ENCODE data around the gene SIVA1. TPM values are rescaled to one million over a fixed set of nuclear protein-coding genes. Genes with fewer than 3 reads are reported as not detected.

SIVA1 gene
- total RNA-seq, 2 donors from 2014 or later = 72.9 TPM

DNA sequence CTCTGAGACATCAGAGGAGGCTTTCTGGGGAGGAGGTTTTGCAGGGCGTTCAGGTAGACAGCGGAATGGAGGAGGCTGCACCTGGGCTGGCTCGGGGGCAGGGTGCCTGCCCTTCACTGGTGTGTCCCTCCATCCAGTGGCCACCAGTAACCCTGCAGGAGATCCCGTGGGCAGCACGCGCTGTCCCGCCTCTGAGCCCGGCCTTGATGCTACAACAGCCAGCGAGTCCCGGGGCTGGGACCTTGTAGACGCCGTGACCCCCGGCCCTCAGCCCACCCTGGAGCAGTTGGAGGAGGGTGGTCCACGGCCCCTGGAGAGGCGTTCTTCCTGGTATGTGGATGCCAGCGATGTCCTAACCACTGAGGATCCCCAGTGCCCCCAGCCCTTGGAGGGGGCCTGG lies 38.9 kb upstream of the SIVA1 start:
- DNase-seq (no peak), ATAC-seq (replicated peaks in 1 of 2) (no peak)
- Mint-ChIP-seq H3K4me1 (ENCODE audit: low read depth) (no peaks in the 10 kb centered on the region), H3K27me3 (ENCODE audit: low read depth) (no peaks in the 10 kb centered on the region), H3K36me3 (ENCODE audit: insufficient read depth in 2 of 2) (peaks cover 0 to 1% of the 10 kb centered on the region in 2 donors), H3K9me3 (no peaks in the 10 kb centered on the region), H3K4me3 (no peak overlapping the region), H3K27ac (no peak overlapping the region)

DNA sequence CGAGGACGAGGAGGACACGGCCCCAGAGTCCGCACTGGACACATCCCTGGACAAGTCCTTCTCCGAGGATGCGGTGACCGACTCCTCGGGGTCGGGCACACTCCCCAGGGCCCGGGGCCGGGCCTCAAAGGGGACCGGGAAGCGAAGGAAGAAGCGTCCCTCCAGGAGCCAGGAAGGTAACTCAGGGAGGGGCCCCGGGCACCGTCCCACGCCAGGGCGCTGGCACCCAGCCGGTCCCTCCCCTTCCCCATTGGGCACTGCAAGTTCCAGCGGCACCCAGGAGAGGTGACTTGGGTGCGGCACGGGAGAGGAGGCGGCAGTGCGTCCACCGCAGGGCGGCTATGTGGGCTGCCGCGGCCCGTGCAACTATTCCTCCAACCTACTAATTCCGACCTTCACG lies 38.3 kb upstream of the SIVA1 start:
- no peak for DNase-seq
- Mint-ChIP-seq H3K9me3 (no peaks in the 10 kb centered on the region), H3K4me1 (ENCODE audit: low read depth) (no peaks in the 10 kb centered on the region), H3K36me3 (ENCODE audit: insufficient read depth in 2 of 2) (peaks cover 0 to 1% of the 10 kb centered on the region in 2 donors), H3K27me3 (ENCODE audit: low read depth) (no peaks in the 10 kb centered on the region), H3K4me3 (no peak overlapping the region), H3K27ac (no peak overlapping the region)
- ATAC-seq (replicated peaks in 1 of 2) = no peak

DNA sequence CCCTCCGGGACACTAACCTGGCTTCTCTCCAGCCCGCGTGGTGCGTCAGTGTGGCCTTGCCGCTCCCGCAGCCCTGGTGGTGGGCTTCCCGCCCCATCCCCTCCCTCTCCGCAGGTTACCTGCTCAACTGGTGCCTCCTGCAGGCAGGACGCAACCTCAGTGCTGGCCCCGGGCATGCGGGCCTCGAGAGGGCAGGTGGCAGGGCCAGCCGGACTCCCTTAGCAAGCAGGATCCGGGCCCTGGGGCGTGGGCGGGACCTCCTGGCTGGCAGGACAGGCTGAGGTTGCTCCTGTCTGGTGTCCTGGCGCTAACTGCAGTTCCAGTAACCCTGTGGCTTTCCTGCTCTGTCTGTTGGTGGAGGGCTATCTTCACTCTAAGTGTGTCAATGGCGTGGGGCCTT lies 37.5 kb upstream of the SIVA1 start:
- ATAC-seq (replicated peaks in 1 of 2) (no peak), DNase-seq (no peak)
- Mint-ChIP-seq H3K4me3 (no peak overlapping the region), H3K27me3 (ENCODE audit: low read depth) (no peaks in the 10 kb centered on the region), H3K36me3 (ENCODE audit: insufficient read depth in 2 of 2) (peaks cover 0 to 1% of the 10 kb centered on the region in 2 donors), H3K4me1 (ENCODE audit: low read depth) (no peaks in the 10 kb centered on the region), H3K9me3 (no peaks in the 10 kb centered on the region), H3K27ac (no peak overlapping the region)

DNA sequence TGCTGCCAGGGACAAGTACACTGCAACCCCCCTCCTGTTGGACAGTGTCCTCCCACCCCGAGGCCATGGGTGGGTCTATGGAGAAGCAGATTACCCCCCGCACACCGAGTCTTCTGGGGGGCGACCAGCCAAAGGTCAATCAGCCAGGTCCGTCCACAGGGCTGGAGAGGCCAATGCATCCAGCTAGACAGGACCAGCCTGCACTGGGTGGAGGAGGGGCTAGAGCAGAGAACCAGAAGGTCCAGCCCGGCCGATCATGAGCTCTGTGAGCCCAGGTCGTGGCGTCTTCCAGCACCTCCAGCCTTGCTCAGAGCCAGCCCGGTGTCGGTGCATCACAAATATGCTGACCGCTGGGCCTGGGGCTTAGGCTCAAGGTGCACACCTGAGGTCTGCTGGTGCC lies 37.1 kb upstream of the SIVA1 start:
- Mint-ChIP-seq H3K4me3 (no peak overlapping the region), H3K4me1 (ENCODE audit: low read depth) (no peaks in the 10 kb centered on the region), H3K27ac (no peak overlapping the region)

DNA sequence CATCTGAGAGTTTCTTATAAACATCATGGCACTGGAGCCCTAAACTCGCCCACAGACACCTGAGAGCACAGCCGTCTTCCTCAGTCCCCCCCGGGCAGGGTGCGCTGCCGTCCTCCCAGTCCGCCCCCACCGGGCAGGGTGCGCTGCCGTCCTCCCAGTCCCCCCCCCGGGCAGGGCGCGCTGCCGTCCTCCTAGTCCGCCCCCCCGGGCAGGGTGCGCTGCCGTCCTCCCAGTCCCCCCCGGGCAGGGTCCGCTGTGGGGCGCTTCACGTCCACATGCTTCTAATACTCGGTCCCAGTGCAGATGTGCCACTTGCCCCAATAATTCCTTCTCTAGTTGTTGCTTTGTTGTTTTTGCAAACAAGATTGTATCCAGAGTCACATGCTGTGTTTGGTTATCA lies 35.8 kb upstream of the SIVA1 start:
- no peak for ATAC-seq (replicated peaks in 1 of 2)

More for the DNA sequence above, 37.1 kb upstream of the SIVA1 start:
- no peaks in the 10 kb centered on the region for H3K9me3 Mint-ChIP-seq
- ATAC-seq (replicated peaks in 1 of 2) = no peak
- peaks cover 0 to 1% of the 10 kb centered on the region in 2 donors for H3K36me3 Mint-ChIP-seq (ENCODE audit: insufficient read depth in 2 of 2)
- H3K27me3 Mint-ChIP-seq (ENCODE audit: low read depth) = no peaks in the 10 kb centered on the region
- no peak for DNase-seq

DNA sequence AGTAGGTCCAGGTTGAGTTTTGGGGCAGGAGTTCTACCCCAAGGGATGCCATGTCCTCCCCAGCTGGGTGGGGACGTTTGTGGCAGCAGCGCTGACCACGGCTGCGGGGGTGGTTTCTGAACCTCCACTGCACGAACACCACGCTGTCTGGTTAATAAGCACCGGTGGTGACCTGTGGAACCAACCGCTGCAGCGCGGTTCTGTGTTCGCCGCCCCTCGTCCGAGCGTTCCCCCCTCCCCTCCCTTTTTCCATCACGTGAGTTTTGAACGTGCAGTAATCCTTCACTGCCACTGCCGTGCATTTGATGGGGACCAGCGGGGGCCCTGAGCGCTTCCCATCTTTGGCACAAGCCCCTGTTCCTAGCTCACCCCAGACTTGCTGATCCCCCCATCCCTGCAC lies 35.3 kb upstream of the SIVA1 start:
- ATAC-seq (replicated peaks in 1 of 2) (no peak), DNase-seq (no peak)
- H3K4me1 Mint-ChIP-seq (ENCODE audit: low read depth) = no peaks in the 10 kb centered on the region
- H3K36me3 Mint-ChIP-seq (ENCODE audit: insufficient read depth in 2 of 2) = peaks cover 0 to 1% of the 10 kb centered on the region in 2 donors
- H3K27ac Mint-ChIP-seq = no peak overlapping the region
- no peaks in the 10 kb centered on the region for H3K9me3 Mint-ChIP-seq
- no peaks in the 10 kb centered on the region for H3K27me3 Mint-ChIP-seq (ENCODE audit: low read depth)
- no peak overlapping the region for H3K4me3 Mint-ChIP-seq

More for the DNA sequence above, 35.8 kb upstream of the SIVA1 start:
- no peak for DNase-seq
- H3K4me3 Mint-ChIP-seq = no peak overlapping the region
- peaks cover 0 to 1% of the 10 kb centered on the region in 2 donors for H3K36me3 Mint-ChIP-seq (ENCODE audit: insufficient read depth in 2 of 2)
- H3K27me3 Mint-ChIP-seq (ENCODE audit: low read depth) = no peaks in the 10 kb centered on the region
- H3K27ac Mint-ChIP-seq = no peak overlapping the region
- no peaks in the 10 kb centered on the region for H3K9me3 Mint-ChIP-seq
- no peaks in the 10 kb centered on the region for H3K4me1 Mint-ChIP-seq (ENCODE audit: low read depth)

DNA sequence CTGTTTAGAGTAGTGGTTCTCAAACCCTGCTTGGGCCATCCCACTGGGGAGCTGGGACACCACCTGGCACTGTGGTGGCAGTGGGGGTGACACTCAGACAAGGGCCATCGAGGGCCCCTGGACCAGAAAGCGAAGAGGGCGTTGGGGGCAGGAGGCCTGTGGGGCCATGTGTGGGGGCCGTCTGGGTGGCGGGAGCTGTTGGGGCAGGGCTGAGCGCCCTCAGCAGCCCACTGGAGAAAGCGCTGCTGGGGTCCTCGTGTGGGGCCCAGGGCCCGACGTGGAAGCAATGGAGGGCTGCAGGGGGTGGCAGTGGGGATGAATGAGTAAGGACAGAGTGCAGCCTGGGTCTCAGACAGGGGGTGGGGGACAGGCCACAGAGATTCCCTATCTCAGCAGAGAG lies 34.8 kb upstream of the SIVA1 start:
- Mint-ChIP-seq H3K27me3 (ENCODE audit: low read depth) (no peaks in the 10 kb centered on the region), H3K27ac (no peak overlapping the region), H3K4me1 (ENCODE audit: low read depth) (no peaks in the 10 kb centered on the region), H3K36me3 (ENCODE audit: insufficient read depth in 2 of 2) (peaks cover 0 to 1% of the 10 kb centered on the region in 2 donors), H3K9me3 (no peaks in the 10 kb centered on the region), H3K4me3 (no peak overlapping the region)
- DNase-seq (no peak), ATAC-seq (replicated peaks in 1 of 2) (no peak)

DNA sequence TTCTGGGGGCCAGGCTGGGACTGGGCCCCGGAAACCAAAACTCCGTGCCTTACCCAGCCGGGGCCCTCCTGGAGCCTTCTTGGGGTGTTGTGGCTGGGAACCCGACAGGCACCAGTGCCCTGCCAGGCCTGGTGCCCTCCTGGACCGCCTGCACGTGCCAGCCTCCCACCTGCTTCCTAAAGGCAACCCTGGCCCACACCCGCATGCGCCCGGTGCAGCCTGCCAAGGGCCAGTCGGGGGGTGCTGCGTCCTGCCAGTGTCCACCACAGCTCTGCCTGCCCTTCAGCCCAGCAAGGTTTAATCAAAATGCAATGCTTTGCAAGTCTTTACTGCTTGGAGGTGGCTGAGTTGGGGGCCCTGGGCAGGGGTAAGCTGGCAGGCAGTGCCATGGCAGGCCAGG lies 34.1 kb upstream of the SIVA1 start:
- no peak overlapping the region for H3K4me3 Mint-ChIP-seq
- no peak for DNase-seq
- no peaks in the 10 kb centered on the region for H3K4me1 Mint-ChIP-seq (ENCODE audit: low read depth)
- H3K36me3 Mint-ChIP-seq (ENCODE audit: insufficient read depth in 2 of 2) = peaks cover 0 to 1% of the 10 kb centered on the region in 2 donors
- no peaks in the 10 kb centered on the region for H3K27me3 Mint-ChIP-seq (ENCODE audit: low read depth)
- H3K9me3 Mint-ChIP-seq = no peaks in the 10 kb centered on the region
- no peak for ATAC-seq (replicated peaks in 1 of 2)
- H3K27ac Mint-ChIP-seq = no peak overlapping the region

DNA sequence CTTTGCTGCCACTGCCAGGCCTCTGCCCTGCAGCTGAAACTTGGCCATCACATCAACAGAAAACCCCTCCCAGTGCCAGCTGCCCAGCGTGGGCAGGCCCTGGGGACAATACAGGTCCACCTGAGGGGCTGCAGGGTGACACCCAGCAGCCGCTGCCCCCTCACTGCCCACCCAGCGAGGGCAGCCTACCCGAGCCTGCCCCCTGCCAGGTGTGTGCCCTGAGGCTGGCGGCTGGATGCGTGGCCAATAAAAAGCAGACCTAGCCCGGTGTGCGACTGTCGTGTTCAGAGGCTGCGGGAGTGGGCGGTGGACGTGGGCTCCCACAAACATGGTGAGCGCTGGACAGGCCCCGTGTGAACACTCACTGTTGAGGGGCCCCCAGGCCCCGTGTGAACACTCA lies 33.6 kb upstream of the SIVA1 start:
- no peak for ATAC-seq (replicated peaks in 1 of 2)
- H3K4me1 Mint-ChIP-seq (ENCODE audit: low read depth) = no peaks in the 10 kb centered on the region
- H3K9me3 Mint-ChIP-seq = no peaks in the 10 kb centered on the region
- no peak overlapping the region for H3K27ac Mint-ChIP-seq
- DNase-seq = no peak
- H3K27me3 Mint-ChIP-seq (ENCODE audit: low read depth) = no peaks in the 10 kb centered on the region
- H3K4me3 Mint-ChIP-seq = no peak overlapping the region
- H3K36me3 Mint-ChIP-seq (ENCODE audit: insufficient read depth in 2 of 2) = peaks cover 0 to 1% of the 10 kb centered on the region in 2 donors

DNA sequence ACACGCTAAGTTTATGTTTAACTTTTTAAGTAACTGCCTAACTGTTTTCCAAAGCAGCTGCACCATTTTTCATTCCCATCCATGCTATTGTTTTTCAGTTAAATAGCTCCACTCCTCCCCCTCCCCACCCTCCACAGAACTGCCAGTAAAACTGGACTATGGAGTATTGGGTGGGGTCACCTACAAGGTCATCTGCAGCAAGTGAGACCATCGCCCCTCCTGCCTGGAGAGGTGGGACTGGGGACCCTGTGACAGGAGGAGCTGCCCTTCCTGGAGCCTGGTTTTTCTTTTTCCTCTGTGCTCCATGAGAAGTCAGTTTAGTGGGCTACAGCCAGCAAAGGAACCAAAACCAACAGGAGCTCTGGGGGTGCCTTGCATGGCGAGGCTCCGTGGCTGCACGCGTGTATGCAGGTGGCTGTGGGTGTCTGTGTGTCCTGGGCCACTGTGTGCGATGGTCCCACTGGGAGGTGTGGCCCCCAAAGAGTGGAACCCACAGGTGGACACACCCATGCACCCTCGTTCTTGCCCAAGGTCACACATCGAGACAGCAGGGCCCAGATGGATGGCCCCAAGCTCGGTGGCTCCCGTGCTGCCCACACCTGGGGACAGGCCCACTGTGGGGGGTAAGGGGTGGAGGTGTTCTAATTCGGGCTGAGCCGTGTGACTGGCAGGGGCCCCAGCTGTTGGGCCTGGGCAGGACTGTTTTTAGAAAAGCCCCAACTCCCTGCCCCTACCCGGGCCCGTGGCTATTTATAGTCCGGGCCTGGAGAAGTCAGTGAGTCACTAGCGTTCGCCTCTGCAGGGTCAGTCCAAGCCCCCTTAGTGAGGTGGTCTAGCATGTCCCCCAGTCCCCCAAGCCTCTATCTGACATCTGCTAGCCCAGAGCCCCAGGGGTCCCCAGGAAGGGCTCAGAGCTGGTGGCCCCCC lies 31.2 kb upstream of the SIVA1 start:
- H3K27me3 Mint-ChIP-seq (ENCODE audit: low read depth) = no peaks in the 10 kb centered on the region
- H3K4me3 Mint-ChIP-seq = no peak overlapping the region
- no peak overlapping the region for H3K27ac Mint-ChIP-seq
- H3K9me3 Mint-ChIP-seq = no peaks in the 10 kb centered on the region
- ATAC-seq (replicated peaks in 1 of 2) = no peak
- H3K4me1 Mint-ChIP-seq (ENCODE audit: low read depth) = no peaks in the 10 kb centered on the region
- H3K36me3 Mint-ChIP-seq (ENCODE audit: insufficient read depth in 2 of 2) = no peaks in the 10 kb centered on the region
- DNase-seq = no peak

DNA sequence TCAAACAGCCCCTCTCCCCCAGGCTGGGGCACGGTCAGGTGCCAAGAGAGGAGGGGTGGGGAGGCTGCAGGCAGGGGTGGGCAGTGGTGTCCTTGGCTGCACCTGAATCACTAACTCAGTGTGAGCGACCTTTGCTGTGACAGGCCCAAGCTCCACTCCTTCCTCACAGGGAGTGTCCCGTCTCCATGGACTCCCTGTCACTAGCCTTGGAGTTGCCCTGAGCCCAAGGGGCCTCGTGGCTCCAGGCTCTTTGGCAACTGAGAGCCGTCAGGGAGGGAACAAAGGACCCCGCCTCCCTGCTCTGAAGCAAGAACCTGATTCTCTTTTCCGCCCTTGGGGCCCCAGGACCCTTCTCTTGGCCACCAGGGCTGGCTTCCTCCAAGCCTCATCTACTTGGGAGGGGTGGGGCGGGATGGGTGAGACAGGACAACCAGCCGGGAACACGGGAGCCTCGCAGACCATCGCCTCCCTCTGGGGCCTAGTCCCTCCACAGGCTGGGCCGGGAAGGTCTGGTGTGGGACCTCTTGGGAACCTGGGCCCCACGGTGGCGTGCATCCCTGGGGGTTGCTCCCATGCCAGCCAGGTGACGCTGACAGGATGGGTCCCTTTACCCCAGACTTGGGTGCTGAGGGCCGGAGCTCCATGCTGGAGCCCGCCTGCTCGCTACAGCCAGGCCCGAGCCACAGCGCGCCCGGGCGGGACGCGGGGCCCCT lies 29.9 kb upstream of the SIVA1 start:
- H3K4me3 Mint-ChIP-seq = no peak overlapping the region
- ATAC-seq (replicated peaks in 1 of 2) (no peak), DNase-seq (no peak)
- no peaks in the 10 kb centered on the region for H3K9me3 Mint-ChIP-seq
- no peaks in the 10 kb centered on the region for H3K4me1 Mint-ChIP-seq (ENCODE audit: low read depth)
- H3K27me3 Mint-ChIP-seq (ENCODE audit: low read depth) = no peaks in the 10 kb centered on the region
- no peak overlapping the region for H3K27ac Mint-ChIP-seq
- no peaks in the 10 kb centered on the region for H3K36me3 Mint-ChIP-seq (ENCODE audit: insufficient read depth in 2 of 2)

DNA sequence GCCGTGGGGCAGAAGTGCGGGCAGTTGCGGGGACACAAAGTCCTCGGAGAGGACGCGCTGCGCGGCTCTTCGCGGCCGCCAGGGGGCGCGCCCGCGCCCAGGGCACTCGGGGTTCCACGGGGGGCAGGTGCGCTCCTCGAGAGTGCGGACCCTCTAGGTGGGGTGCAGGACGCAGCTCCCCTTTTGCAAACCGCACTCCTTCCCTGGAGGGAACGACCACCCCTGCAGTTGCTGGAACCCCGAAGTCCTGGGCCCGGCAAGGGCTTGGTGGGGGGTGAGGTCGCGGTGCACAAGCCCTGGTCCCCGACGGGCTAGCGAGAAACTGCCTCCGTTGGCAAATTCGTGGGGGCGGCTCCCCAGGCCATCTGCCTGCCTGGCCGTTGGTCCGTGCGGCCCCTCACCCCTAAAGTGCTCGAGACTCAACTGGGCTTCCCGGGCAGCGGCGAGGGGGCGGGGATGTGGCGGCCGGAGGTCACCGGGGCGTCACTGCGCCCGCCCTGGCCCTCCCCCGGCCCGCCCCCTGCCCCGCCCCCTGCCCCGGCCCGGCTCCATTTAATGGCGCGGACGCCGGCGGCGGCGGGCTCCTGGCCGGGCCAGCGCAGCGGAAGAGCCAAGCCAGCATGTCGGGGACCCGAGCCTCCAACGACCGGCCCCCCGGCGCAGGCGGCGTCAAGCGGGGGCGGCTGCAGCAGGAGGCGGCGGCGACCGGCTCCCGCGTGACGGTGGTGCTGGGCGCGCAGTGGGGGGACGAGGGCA lies 29.1 kb upstream of the SIVA1 start, which contains the start of gene ADSS1:
TSS of gene ADSS1 (plus strand) at position 579 of the 756 bp plus-strand sequence. CDS start at position 621, 42 bp downstream.
- Mint-ChIP-seq H3K4me1 (ENCODE audit: low read depth) (no peaks in the 10 kb centered on the region), H3K27ac (no peak within 1 kb of the TSS), H3K4me3 (peak within 1 kb of the TSS; percentile 65 to 77), H3K36me3 (ENCODE audit: insufficient read depth in 2 of 2) (no peaks in the 10 kb centered on the region), H3K27me3 (ENCODE audit: low read depth) (no peaks in the 10 kb centered on the region), H3K9me3 (no peaks in the 10 kb centered on the region)
- peak; percentile 84 to 85 for ATAC-seq (replicated peaks in 1 of 2)
- DNase-seq = peak; percentile 69 to 74
